Parathyroid adenoma (tissue), 2 donors: ENCODE measurements around the gene KCNA3.

Experiments used
- H2AFZ ChIP-seq: fragments of 300-600 bp; sonication (generic); one replicate; pipeline ENCODE4 v1.7.0; 2017; ENCODE audit warnings: antibody characterized with exemption, mild to moderate bottlenecking
- H3K27ac ChIP-seq: fragments of 300-600 bp; sonication (generic); one replicate; pipeline ENCODE4 v1.7.0; 2017
- H3K27me3 ChIP-seq: fragments of 300-600 bp; sonication (generic); one replicate; pipeline ENCODE4 v1.7.0; 2017; ENCODE audit warnings: low read length; ENCODE audit not compliant: control insufficient read depth, insufficient read depth
- H3K36me3 ChIP-seq: fragments of 300-600 bp; sonication (generic); one replicate; pipeline ENCODE4 v1.7.0; 2017; ENCODE audit warnings: low read length; ENCODE audit not compliant: control insufficient read depth, insufficient read depth
- H3K4me1 ChIP-seq: fragments of 300-600 bp; sonication (generic); one replicate; pipeline ENCODE4 v1.7.0; 2017; ENCODE audit warnings: control low read depth
- H3K4me2 ChIP-seq: fragments of 300-600 bp; sonication (generic); one replicate; pipeline ENCODE4 v1.7.0; 2017; ENCODE audit warnings: low read length
- H3K4me3 ChIP-seq: fragments of 300-600 bp; sonication (generic); one replicate; pipeline ENCODE4 v1.7.0; 2017; ENCODE audit warnings: low read depth, low read length
- H3K79me2 ChIP-seq: fragments of 300-600 bp; sonication (generic); one replicate; pipeline ENCODE4 v1.7.0; 2017; ENCODE audit warnings: control low read depth
- H3K9ac ChIP-seq: fragments of 300-600 bp; sonication (generic); one replicate; pipeline ENCODE4 v1.7.0; 2017; ENCODE audit warnings: mild to moderate bottlenecking
- H3K9me3 ChIP-seq: fragments of 300-600 bp; sonication (generic); one replicate; pipeline ENCODE4 v1.7.0; 2017; ENCODE audit warnings: low read length; ENCODE audit not compliant: control insufficient read depth
- TF ChIP-seq, protein P1 (sequence below): fragments of 300-600 bp; sonication (generic); IDR thresholded peaks from one replicate; pipeline ENCODE4 v1.7.0; 2017; ENCODE audit warnings: antibody characterized with exemption, mild to moderate bottlenecking
- donor health status: primary hyperparathyroidism.

KCNA3 gene

DNA sequence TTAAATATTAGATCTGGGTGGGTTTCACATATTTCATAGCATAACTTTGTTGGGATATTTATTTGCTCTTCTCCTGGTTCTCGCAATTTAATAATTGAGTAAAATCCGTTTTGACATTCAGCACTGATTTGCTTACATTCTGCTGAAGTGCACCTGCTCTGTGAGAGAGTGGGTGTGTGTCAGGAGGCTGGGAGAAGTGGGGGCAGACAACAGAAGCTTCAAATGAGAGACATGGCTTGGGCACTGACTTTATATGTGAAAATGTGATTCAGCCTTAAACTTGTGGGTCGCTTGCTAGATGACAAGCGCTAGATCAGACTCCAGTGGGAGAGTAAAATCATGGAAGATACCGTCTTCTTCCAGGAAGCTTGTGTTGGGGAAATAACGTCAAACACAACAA is 36.2 kb downstream of the KCNA3 start:
- Histone ChIP-seq H3K27me3 (no peaks in the 10 kb centered on the region), H3K27ac (no peak overlapping the region), H3K4me2 (no peak overlapping the region), H3K9me3 (no peaks in the 10 kb centered on the region), H3K36me3 (no peaks in the 10 kb centered on the region), H3K4me3 (no peak overlapping the region), H3K9ac (no peak overlapping the region), H2AFZ (no peak overlapping the region), H3K4me1 (no peaks in the 10 kb centered on the region), H3K79me2 (no peaks in the 10 kb centered on the region)
- TF ChIP-seq, protein P1, sequence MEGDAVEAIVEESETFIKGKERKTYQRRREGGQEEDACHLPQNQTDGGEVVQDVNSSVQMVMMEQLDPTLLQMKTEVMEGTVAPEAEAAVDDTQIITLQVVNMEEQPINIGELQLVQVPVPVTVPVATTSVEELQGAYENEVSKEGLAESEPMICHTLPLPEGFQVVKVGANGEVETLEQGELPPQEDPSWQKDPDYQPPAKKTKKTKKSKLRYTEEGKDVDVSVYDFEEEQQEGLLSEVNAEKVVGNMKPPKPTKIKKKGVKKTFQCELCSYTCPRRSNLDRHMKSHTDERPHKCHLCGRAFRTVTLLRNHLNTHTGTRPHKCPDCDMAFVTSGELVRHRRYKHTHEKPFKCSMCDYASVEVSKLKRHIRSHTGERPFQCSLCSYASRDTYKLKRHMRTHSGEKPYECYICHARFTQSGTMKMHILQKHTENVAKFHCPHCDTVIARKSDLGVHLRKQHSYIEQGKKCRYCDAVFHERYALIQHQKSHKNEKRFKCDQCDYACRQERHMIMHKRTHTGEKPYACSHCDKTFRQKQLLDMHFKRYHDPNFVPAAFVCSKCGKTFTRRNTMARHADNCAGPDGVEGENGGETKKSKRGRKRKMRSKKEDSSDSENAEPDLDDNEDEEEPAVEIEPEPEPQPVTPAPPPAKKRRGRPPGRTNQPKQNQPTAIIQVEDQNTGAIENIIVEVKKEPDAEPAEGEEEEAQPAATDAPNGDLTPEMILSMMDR = no peak

DNA sequence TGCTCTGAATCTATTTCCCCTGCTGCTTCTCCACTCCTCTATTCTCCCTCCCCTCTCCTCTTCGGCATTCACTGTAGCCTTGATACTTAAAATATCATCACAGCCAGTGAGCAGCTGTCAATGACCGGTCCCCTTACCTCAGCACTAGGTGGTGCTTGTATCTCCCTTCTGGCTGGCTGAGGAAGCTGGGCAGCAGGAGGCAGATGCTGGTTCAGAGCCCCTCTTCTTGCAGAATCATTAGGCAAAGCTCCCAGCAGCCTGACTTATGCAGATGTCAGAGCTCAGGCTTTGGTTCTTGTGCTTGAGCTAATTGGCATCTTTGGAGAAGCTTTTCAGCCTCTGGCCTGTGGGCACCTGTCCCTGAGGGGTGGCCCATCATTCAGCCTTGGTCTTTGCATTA is 36.7 kb downstream of the KCNA3 start:
- no peak overlapping the region for H2AFZ ChIP-seq
- H3K36me3 ChIP-seq = no peaks in the 10 kb centered on the region
- no peak overlapping the region for H3K27ac ChIP-seq
- no peaks in the 10 kb centered on the region for H3K4me1 ChIP-seq
- H3K9ac ChIP-seq = no peak overlapping the region
- no peaks in the 10 kb centered on the region for H3K9me3 ChIP-seq
- H3K79me2 ChIP-seq = no peaks in the 10 kb centered on the region
- TF ChIP-seq, protein P1 = no peak
- H3K27me3 ChIP-seq = no peaks in the 10 kb centered on the region
- no peak overlapping the region for H3K4me3 ChIP-seq
- no peak overlapping the region for H3K4me2 ChIP-seq

GRCh38 chr1:110637475-110637874 is 37.3 kb downstream of the KCNA3 start:
- no peak overlapping the region for H3K27ac ChIP-seq
- H3K4me1 ChIP-seq = no peaks in the 10 kb centered on the region
- H3K79me2 ChIP-seq = no peaks in the 10 kb centered on the region
- TF ChIP-seq, protein P1 = no peak
- no peaks in the 10 kb centered on the region for H3K9me3 ChIP-seq
- no peak overlapping the region for H3K4me2 ChIP-seq
- H3K9ac ChIP-seq = no peak overlapping the region
- H3K36me3 ChIP-seq = no peaks in the 10 kb centered on the region
- no peaks in the 10 kb centered on the region for H3K27me3 ChIP-seq
- H3K4me3 ChIP-seq = no peak overlapping the region
- no peak overlapping the region for H2AFZ ChIP-seq

DNA sequence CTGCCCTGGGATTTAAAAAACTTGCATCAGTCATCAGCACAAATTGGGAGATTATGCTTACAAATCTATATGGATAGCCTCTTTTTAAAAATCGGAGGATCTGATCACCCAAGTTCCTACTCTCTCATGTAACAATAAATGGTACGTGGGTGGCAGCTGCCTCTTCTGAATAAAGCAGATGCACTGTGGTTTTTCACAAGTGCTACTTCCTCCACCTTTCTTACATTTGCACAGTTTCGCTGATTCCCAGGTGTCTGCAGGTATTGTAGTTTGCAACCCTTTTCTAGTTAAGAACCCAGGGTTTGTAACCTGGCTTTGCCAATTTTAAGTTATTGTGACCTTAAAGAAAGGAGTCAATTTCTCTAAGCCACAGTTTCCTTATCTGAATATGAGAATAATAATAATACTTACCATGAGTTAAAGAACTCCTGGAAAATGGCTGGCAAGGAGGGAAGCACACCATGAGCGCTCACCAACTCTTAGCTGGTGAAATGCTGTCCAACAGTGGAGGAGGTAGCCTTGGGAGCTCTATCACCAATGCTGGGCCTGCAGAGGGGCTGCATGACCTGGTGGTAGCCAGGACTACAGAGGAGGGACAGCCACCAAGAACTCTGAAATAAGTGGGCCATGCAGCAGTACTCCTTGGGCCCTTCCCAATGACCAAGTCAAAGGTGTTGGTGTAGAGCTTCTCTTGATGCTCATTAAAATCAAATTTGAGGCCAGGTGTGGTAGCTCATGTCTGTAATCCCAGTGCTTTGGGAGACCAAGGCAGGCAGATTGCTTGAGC is 38.4 kb downstream of the KCNA3 start:
- H3K79me2 ChIP-seq = no peaks in the 10 kb centered on the region
- no peak overlapping the region for H2AFZ ChIP-seq
- H3K27ac ChIP-seq = no peak overlapping the region
- TF ChIP-seq, protein P1 = no peak
- no peaks in the 10 kb centered on the region for H3K4me1 ChIP-seq
- no peaks in the 10 kb centered on the region for H3K36me3 ChIP-seq
- H3K9me3 ChIP-seq = no peaks in the 10 kb centered on the region
- no peak overlapping the region for H3K9ac ChIP-seq
- H3K4me2 ChIP-seq = no peak overlapping the region
- H3K4me3 ChIP-seq = no peak overlapping the region
- no peaks in the 10 kb centered on the region for H3K27me3 ChIP-seq

- no peak overlapping the region for H3K4me3 ChIP-seq
- H3K27me3 ChIP-seq = no peaks in the 10 kb centered on the region
- no peak overlapping the region for H3K9ac ChIP-seq
- TF ChIP-seq, protein P1 = no peak
- H3K36me3 ChIP-seq = no peaks in the 10 kb centered on the region
- no peaks in the 10 kb centered on the region for H3K9me3 ChIP-seq
- H3K27ac ChIP-seq = no peak overlapping the region
- no peaks in the 10 kb centered on the region for H3K4me1 ChIP-seq
- no peak overlapping the region for H2AFZ ChIP-seq
- no peaks in the 10 kb centered on the region for H3K79me2 ChIP-seq
- H3K4me2 ChIP-seq = no peak overlapping the region
Measured at GRCh38 chr1:110635434-110635833, 39.3 kb downstream of the KCNA3 start.
